DMS153 (cell line): ENCODE results near the gene SPX.
A peak's percentile ranks its signal among the peaks of the same experiment; 100 is the strongest.

ENCODE experiments used
- DNase-seq: peaks from one replicate; lab custom pipeline; 2025; lab: John Stamatoyannopoulos, UW

Gene SPX

DNA sequence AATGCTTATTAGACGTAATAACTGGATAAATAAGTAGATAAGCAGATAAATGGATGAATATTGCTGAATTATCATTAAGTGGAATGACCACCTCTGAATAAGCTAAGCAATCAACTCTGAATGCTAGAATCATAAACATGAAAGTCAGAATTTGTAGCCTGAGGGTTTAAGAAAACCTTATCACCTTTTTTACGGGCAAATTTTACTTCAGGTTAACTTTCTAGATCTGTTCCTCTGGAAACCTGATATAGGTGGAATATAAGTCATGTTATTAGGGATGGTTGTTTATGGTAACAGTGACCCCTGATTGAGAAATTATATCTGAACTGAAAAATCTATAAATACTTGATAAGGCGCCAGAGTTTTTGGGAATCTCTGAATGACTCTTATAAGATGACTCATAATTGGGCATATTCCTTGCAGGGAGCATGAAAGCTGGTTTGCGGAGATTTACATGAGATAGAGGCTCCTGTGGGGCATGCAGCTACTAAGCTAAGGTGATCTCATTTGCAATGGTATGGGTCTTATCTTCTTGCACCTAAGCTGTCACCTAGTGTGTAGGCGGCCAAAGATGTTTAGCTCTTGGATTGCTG lies 12.1 kb downstream of the SPX start:
- DNase-seq: no peak

DNA sequence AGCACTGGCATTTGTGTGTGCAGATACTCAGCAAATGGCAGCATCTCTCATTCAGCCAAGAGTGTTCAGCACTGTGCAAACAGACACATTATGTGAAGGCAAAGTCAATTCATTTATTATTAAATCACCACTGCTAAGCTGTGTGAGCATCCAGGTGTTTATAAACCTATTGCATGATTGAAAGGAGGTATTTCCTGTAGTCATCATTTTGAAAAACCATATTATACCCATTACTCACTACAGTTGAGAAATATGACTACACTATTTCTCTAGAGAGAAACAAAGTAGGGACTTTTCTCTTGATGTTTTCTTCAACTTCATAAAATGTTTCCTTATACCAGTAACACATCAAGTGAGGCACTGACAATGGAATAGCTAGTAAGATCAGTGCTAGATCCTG lies 13.7 kb downstream of the SPX start:
- peak; percentile 77 for DNase-seq

GRCh38 chr12:21541773-21542172 lies 15.7 kb downstream of the SPX start:
- DNase-seq: peak; percentile 58

DNA sequence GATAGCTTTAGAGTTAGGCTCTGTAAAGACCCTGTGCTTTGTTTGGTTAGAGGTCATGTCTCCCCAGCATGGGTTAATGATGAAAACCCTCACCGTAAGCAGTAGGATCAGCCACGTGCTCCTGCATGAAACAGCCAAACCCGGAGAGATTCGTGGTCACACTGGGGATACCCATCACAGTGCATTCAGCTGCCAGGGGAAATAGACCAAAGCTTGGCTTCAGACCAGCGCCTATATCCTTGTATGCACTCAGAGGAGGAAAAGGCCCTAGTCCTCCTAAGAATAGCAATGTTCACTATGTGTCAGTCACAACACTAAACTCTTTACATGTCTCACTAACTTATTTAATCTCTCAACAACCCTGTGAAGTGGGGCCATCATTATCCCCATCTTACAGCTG lies 16.3 kb downstream of the SPX start:
- no peak for DNase-seq

- no peak for DNase-seq
Observed at GRCh38 chr12:21543151-21543550, 17.1 kb downstream of the SPX start.

DNA sequence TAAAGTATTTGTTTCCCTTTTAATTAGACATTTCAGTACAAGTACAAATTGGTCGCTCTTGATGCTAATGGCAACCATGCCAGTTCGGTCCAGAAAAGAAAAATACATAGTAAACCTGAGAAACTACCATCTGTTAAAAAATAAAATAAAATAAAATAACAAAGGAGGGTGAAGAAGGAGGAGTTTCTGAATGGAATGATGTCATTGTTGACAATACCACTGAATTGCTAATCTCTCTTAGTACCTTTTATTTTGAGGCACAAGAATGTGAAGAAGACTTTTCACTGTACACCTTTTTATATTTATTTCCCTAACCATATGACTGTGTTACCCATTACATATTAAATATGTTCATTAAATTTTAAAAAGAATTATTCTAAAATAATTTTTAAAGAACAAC lies 19.5 kb downstream of the SPX start:
- no peak for DNase-seq

DNA sequence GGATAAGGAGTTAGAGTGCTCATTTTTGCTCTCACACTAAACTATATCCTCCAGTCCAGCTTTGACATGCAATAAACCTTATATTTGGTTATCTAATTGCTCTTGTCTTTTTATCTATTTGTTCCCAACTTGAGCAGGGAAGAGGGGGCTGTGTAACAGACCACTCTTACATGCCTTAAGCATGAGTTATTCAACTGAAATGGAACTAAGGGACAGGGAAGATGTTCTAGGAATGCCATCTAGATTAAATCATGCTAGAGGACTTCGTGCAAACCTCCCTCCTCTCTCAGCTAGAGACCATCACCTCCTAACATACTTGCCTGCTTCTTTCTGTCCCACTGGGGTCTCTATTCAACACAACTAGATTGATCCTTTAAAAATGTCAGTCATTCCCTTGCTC lies 20.6 kb downstream of the SPX start:
- DNase-seq: no peak

DNA sequence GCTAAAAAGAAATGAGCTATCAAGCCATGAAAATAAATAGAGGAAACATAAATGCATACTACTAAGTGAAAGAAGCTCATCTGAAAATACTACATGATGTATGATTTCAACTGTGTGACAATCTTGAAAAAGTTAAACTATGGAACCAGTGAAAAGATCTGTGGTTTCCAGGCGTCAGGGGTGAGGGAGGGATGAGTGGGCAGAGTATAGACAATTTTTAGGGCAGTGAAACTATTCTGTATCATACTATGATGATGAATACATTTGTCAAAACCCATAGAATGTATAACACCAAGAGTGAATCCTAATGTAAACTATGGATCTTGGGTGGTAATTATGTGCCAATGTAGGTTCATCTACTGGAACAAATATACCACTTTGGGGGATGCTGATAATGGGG lies 21.3 kb downstream of the SPX start:
- DNase-seq: no peak

GRCh38 chr12:21551841-21552465 lies 25.9 kb downstream of the SPX start:
- DNase-seq: no peak

- no peak for DNase-seq
Observed at GRCh38 chr12:21552635-21553328, 26.7 kb downstream of the SPX start.

GRCh38 chr12:21553329-21553675 lies 27.2 kb downstream of the SPX start:
- DNase-seq: no peak

GRCh38 chr12:21558100-21558679 lies 32.1 kb downstream of the SPX start:
- DNase-seq: no peak

- no peak for DNase-seq
Observed at GRCh38 chr12:21559855-21560569, 33.9 kb downstream of the SPX start.

GRCh38 chr12:21561158-21561557 lies 35.1 kb downstream of the SPX start:
- no peak for DNase-seq

DNA sequence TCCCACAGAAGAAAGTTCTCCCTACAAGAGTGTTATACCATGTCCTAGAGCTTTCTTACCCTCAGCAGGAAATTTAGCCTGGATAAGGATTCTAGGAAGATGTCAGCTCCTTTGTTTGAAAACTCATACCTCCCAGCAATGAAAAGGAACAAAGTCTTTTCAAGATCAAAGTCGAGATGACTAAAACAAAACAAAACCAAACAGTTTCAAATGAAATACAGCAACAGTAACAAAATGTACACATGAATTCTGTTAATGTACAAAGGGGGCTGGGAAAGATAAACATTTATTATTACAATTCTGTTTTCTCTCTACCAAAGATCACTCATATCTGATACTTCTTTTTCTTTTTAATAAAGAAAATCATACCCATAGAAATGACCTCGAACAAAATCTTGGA lies 36.8 kb downstream of the SPX start:
- DNase-seq: no peak

GRCh38 chr12:21566223-21566906 lies 40.3 kb downstream of the SPX start:
- DNase-seq: no peak

GRCh38 chr12:21566907-21567394 lies 40.9 kb downstream of the SPX start:
- DNase-seq: no peak

DNA sequence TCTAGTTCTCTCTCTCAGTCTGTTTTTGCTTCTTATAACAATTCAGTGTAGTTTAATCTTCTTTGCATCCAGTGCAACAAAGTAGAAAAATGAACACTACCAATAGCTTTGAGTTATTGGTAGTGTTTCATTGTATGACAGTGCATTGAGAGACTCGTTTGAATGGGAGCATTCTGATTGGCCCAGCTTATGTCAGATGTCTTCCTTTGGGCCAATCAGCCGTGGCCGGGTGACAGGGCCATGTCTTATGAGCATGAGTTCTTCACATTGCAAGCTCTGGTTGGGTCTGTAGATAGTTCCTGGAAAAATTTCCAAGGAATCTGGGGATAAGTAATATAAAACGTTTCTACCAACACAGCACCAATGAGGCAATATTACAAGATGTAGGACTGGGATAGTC lies 42.0 kb downstream of the SPX start:
- no peak for DNase-seq

DNA sequence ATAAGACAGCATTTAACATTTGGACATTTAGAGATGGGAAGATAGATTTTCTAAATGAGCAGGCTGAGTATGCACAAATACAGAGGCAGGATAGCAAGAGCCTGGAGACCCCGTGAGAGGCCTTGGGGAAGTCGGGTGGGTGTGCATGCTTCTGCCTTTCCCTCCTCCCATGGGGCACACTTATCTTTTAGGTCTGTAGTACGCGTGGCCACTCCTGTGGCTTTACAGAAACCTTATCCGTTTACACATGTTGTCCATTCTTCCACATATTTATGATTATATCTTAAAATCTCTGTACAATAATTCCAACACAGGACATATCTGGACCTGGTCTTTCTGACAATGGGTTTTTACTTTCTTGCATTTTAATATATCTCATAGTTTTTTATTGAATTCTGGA lies 45.0 kb downstream of the SPX start:
- DNase-seq: no peak

- DNase-seq: no peak
Observed at GRCh38 chr12:21573733-21574358, 47.8 kb downstream of the SPX start.

DNA sequence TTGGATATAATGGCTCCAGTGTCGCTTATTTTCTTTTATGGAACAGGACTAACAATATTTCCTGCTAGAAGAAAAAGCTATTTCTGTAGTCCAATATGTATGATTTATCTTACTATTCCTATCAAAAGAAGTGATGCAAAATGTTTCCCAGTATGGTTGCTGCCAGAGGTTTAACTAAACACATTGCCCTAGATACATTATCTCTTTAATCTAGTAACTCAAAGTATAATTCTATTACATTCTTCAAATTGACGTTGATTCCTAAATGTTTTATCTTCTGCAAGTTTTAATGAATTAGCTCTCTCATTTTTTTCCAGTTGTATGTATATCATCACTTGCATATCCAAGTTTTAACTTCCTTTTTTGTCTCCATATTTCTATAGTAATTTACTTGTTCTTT lies 50.3 kb downstream of the SPX start:
- DNase-seq: no peak

DNA sequence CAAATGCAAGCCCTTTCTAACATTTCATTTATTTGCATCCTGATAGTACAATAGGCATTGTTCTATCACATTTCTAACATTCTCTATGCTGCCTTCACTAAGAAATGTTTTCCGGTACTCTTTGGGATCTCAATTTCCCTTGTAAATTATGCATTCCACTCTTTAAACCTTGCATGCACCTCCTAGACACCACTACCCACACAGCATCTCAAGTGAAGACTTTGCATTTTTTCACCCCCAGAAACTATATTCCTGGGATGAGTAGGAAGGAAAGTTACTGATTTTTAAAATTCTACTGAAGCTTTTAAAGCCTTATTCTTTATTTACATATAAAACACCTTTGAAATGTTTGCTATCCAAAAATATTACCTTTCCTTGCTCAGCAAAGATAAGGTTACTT lies 51.4 kb downstream of the SPX start:
- DNase-seq: no peak
